HEK293 (cell line): ENCODE results near the gene GTPBP6.

Source experiments
- CTCF ChIA-PET: fragments of 350-600 bp; formaldehyde crosslinking; extraction: SDS; loops from one replicate; lab custom pipeline; 2021; ENCODE audit warnings: antibody characterized with exemption; lab: Yijun Ruan, JAX
- POLR2A ChIA-PET: fragments of 300-600 bp; formaldehyde crosslinking; extraction: SDS; loops from one replicate; lab custom pipeline; 2020; ENCODE audit warnings: antibody characterized with exemption, inconsistent platforms; lab: Yijun Ruan, JAX
- H3K27ac ChIP-seq: fragments of 200-500 bp; sonication (Bioruptor generic); 2 replicates; pipeline ENCODE4 v1.5.1; 2014; ENCODE audit warnings: low read depth, low read length, control low read depth, inconsistent platforms; ENCODE audit errors: extremely low read depth
- H3K36me3 ChIP-seq, 2 experiments: fragments of 200-500 bp in 1 of 2; sonication (Bioruptor generic) in 1 of 2; 1 replicate in 1 of 2; 2 replicates in 1 of 2; pipeline ENCODE4 v1.5.1; 2014 to 2017; ENCODE audit warnings: inconsistent platforms in 2 of 2, low read length in 2 of 2; ENCODE audit not compliant: control insufficient read depth in 2 of 2, insufficient read depth in 1 of 2
- H3K4me1 ChIP-seq: fragments of 200-500 bp; sonication (Bioruptor generic); 2 replicates; pipeline ENCODE4 v1.5.1; 2014; ENCODE audit warnings: mild to moderate bottlenecking, low read length, inconsistent platforms; ENCODE audit not compliant: control insufficient read depth, insufficient read depth
- H3K4me3 ChIP-seq: 2 replicates; pipeline ENCODE4 v1.5.1; 2011; ENCODE audit warnings: low read depth, mild to moderate bottlenecking, control low read depth, low read length, moderate library complexity
- H3K9me3 ChIP-seq: fragments of 200-500 bp; sonication (Bioruptor generic); 2 replicates; pipeline ENCODE4 v1.5.1; 2014; ENCODE audit warnings: low read depth, low read length, inconsistent platforms; ENCODE audit not compliant: control insufficient read depth, insufficient read depth
- GLI2 ChIP-seq: fragments of 450-650 bp; formaldehyde crosslinking; IDR thresholded peaks from 2 replicates; pipeline ENCODE4; 2017; ENCODE audit warnings: missing biosample characterization, missing genetic modification characterization, low read depth, borderline replicate concordance
- GLIS1 ChIP-seq: fragments of 450-650 bp; formaldehyde crosslinking; IDR thresholded peaks from 2 replicates; pipeline ENCODE4 v1.5.1; 2016; ENCODE audit warnings: missing biosample characterization, missing genetic modification characterization
- GLIS2 ChIP-seq: fragments of 450-650 bp; formaldehyde crosslinking; IDR thresholded peaks from 2 replicates; pipeline ENCODE4 v1.5.1; 2016; ENCODE audit warnings: missing biosample characterization, missing genetic modification characterization
- KLF1 ChIP-seq: fragments of 450-650 bp; formaldehyde crosslinking; IDR thresholded peaks from 2 replicates; pipeline ENCODE4 v1.5.1; 2016; ENCODE audit warnings: missing biosample characterization, missing genetic modification characterization
- KLF8 ChIP-seq: fragments of 450-650 bp; formaldehyde crosslinking; IDR thresholded peaks from 2 replicates; pipeline ENCODE4 v1.5.1; 2016; ENCODE audit warnings: missing biosample characterization, missing genetic modification characterization
- MZF1 ChIP-seq: fragments of 450-650 bp; formaldehyde crosslinking; IDR thresholded peaks from 2 replicates; pipeline ENCODE4 v1.5.1; 2017; ENCODE audit warnings: missing biosample characterization, missing genetic modification characterization, borderline replicate concordance
- SP3 ChIP-seq: fragments of 450-650 bp; formaldehyde crosslinking; IDR thresholded peaks from 2 replicates; pipeline ENCODE4 v1.5.1; 2016; ENCODE audit warnings: missing biosample characterization, missing genetic modification characterization
- ZBTB48 ChIP-seq: fragments of 450-650 bp; formaldehyde crosslinking; IDR thresholded peaks from 2 replicates; pipeline ENCODE4 v1.5.1; 2016; ENCODE audit warnings: missing biosample characterization, missing genetic modification characterization
- ZNF138 ChIP-seq: fragments of 450-650 bp; formaldehyde crosslinking; IDR thresholded peaks from 2 replicates; pipeline ENCODE4 v1.5.1; 2016; ENCODE audit warnings: missing biosample characterization, missing genetic modification characterization, borderline replicate concordance
- ZNF169 ChIP-seq: fragments of 450-650 bp; formaldehyde crosslinking; IDR thresholded peaks from 2 replicates; pipeline ENCODE4 v1.5.1; 2016; ENCODE audit warnings: missing biosample characterization, missing genetic modification characterization
- ZNF175 ChIP-seq: fragments of 450-650 bp; formaldehyde crosslinking; IDR thresholded peaks from 2 replicates; pipeline ENCODE4 v1.5.1; 2016; ENCODE audit warnings: missing biosample characterization, missing genetic modification characterization
- ZNF274 ChIP-seq, 2 experiments: fragments of 200-500 bp in 1 of 2; fragments of 450-650 bp in 1 of 2; sonication (Bioruptor generic) in 1 of 2; formaldehyde crosslinking in 1 of 2; IDR thresholded peaks; 2 replicates each; pipeline versions ENCODE4 v1.5.1 to v1.6.1; 2014 to 2016; ENCODE audit warnings: borderline replicate concordance in 1 of 2, inconsistent platforms in 1 of 2, low read length in 1 of 2, missing biosample characterization in 1 of 2, missing genetic modification characterization in 1 of 2
- ZNF600 ChIP-seq: fragments of 450-650 bp; formaldehyde crosslinking; IDR thresholded peaks from 2 replicates; pipeline ENCODE4 v1.5.1; 2016; ENCODE audit warnings: missing biosample characterization, missing genetic modification characterization
- ZNF623 ChIP-seq: fragments of 450-650 bp; formaldehyde crosslinking; IDR thresholded peaks from 2 replicates; pipeline ENCODE4 v1.5.1; 2016; ENCODE audit warnings: missing biosample characterization, missing genetic modification characterization
- ZNF707 ChIP-seq: fragments of 450-650 bp; formaldehyde crosslinking; IDR thresholded peaks from 2 replicates; pipeline ENCODE4 v1.5.1; 2016; ENCODE audit warnings: missing biosample characterization, missing genetic modification characterization
- ZSCAN23 ChIP-seq: fragments of 450-650 bp; formaldehyde crosslinking; IDR thresholded peaks from 2 replicates; pipeline ENCODE4 v1.5.1; 2016; ENCODE audit warnings: missing biosample characterization, missing genetic modification characterization
- TF ChIP-seq, protein P1 (sequence below): fragments of 450-650 bp; formaldehyde crosslinking; IDR thresholded peaks from 2 replicates; pipeline ENCODE4 v1.5.0; 2017; ENCODE audit warnings: missing biosample characterization, missing genetic modification characterization, borderline replicate concordance
- TF ChIP-seq, protein P2 (sequence below): fragments of 450-650 bp; formaldehyde crosslinking; IDR thresholded peaks from 2 replicates; pipeline ENCODE4 v1.5.1; 2016; ENCODE audit warnings: missing biosample characterization, missing genetic modification characterization
- TF ChIP-seq, protein P3 (sequence below): fragments of 450-650 bp; formaldehyde crosslinking; IDR thresholded peaks from 2 replicates; pipeline ENCODE4 v1.5.1; 2016; ENCODE audit warnings: missing biosample characterization, missing genetic modification characterization, borderline replicate concordance
- TF ChIP-seq, protein P4 (sequence below): fragments of 450-650 bp; formaldehyde crosslinking; IDR thresholded peaks from 2 replicates; pipeline ENCODE4 v1.5.1; 2016; ENCODE audit warnings: missing biosample characterization, missing genetic modification characterization

GTPBP6 gene

GRCh38 chrX:319579-320125 lies 1.1 kb upstream of the GTPBP6 start:
- H3K36me3 ChIP-seq = peaks cover 0 to 18% of the 10 kb centered on the region in 2 experiments; a peak in 1 of 3 replicates
- H3K27ac ChIP-seq = peak overlapping the region; percentile 79; the same call in 1 of the 2 replicates
- ChIA-PET POLR2A (no interaction called here), CTCF (no interaction called here)
- TF ChIP-seq ZNF175 (tag by site-specific recombination) (no peak), ZNF274 (IDR thresholded peaks at IDR 0.05; ENCODE audit: low read length) (no peak), ZNF274 (tag by site-specific recombination; IDR thresholded peaks at IDR 0.05; ENCODE audit: borderline replicate concordance) (no peak), ZBTB48 (tag by site-specific recombination) (0 out of 2 replicates have a peak, but pooled peaks have one; percentile 1), GLIS2 (tag by site-specific recombination) (peak; percentile 93), GLIS1 (peak; percentile 98), MZF1 (tag by site-specific recombination) (no peak)
- TF ChIP-seq, protein P1, sequence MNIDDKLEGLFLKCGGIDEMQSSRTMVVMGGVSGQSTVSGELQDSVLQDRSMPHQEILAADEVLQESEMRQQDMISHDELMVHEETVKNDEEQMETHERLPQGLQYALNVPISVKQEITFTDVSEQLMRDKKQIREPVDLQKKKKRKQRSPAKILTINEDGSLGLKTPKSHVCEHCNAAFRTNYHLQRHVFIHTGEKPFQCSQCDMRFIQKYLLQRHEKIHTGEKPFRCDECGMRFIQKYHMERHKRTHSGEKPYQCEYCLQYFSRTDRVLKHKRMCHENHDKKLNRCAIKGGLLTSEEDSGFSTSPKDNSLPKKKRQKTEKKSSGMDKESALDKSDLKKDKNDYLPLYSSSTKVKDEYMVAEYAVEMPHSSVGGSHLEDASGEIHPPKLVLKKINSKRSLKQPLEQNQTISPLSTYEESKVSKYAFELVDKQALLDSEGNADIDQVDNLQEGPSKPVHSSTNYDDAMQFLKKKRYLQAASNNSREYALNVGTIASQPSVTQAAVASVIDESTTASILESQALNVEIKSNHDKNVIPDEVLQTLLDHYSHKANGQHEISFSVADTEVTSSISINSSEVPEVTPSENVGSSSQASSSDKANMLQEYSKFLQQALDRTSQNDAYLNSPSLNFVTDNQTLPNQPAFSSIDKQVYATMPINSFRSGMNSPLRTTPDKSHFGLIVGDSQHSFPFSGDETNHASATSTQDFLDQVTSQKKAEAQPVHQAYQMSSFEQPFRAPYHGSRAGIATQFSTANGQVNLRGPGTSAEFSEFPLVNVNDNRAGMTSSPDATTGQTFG (tag by site-specific recombination) = no peak
- H3K4me3 ChIP-seq = peak overlapping the region; percentile 84
- H3K4me1 ChIP-seq = peaks cover 12% of the 10 kb centered on the region
- H3K9me3 ChIP-seq = no peaks in the 10 kb centered on the region

GRCh38 chrX:318068-318738 lies 393 bp downstream of the GTPBP6 start:
- Histone ChIP-seq H3K4me1 (peaks cover 12% of the 10 kb centered on the region), H3K4me3 (peak overlapping the region; percentile 64), H3K27ac (peak overlapping the region; percentile 92), H3K9me3 (no peaks in the 10 kb centered on the region), H3K36me3 (peaks cover 0 to 29% of the 10 kb centered on the region in 2 experiments; a peak in 1 of 3 replicates)
- ChIA-PET CTCF (no interaction called here), POLR2A (no interaction called here)
- TF ChIP-seq, protein P2, sequence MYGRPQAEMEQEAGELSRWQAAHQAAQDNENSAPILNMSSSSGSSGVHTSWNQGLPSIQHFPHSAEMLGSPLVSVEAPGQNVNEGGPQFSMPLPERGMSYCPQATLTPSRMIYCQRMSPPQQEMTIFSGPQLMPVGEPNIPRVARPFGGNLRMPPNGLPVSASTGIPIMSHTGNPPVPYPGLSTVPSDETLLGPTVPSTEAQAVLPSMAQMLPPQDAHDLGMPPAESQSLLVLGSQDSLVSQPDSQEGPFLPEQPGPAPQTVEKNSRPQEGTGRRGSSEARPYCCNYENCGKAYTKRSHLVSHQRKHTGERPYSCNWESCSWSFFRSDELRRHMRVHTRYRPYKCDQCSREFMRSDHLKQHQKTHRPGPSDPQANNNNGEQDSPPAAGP (tag by site-specific recombination) = peak; percentile 10; the same call in 1 of the 2 replicates
- TF ChIP-seq KLF8 (peak; percentile 91; the same call in 1 of the 2 replicates), ZNF707 (tag by site-specific recombination) (no peak), ZNF600 (tag by site-specific recombination) (no peak), GLI2 (tag by site-specific recombination) (no peak), ZNF169 (no peak), ZNF138 (tag by site-specific recombination) (no peak), SP3 (tag by site-specific recombination) (peak; percentile 94), KLF1 (tag by site-specific recombination) (peak; percentile 84), ZNF623 (tag by site-specific recombination) (no peak), ZSCAN23 (no peak)
- TF ChIP-seq, protein P3, sequence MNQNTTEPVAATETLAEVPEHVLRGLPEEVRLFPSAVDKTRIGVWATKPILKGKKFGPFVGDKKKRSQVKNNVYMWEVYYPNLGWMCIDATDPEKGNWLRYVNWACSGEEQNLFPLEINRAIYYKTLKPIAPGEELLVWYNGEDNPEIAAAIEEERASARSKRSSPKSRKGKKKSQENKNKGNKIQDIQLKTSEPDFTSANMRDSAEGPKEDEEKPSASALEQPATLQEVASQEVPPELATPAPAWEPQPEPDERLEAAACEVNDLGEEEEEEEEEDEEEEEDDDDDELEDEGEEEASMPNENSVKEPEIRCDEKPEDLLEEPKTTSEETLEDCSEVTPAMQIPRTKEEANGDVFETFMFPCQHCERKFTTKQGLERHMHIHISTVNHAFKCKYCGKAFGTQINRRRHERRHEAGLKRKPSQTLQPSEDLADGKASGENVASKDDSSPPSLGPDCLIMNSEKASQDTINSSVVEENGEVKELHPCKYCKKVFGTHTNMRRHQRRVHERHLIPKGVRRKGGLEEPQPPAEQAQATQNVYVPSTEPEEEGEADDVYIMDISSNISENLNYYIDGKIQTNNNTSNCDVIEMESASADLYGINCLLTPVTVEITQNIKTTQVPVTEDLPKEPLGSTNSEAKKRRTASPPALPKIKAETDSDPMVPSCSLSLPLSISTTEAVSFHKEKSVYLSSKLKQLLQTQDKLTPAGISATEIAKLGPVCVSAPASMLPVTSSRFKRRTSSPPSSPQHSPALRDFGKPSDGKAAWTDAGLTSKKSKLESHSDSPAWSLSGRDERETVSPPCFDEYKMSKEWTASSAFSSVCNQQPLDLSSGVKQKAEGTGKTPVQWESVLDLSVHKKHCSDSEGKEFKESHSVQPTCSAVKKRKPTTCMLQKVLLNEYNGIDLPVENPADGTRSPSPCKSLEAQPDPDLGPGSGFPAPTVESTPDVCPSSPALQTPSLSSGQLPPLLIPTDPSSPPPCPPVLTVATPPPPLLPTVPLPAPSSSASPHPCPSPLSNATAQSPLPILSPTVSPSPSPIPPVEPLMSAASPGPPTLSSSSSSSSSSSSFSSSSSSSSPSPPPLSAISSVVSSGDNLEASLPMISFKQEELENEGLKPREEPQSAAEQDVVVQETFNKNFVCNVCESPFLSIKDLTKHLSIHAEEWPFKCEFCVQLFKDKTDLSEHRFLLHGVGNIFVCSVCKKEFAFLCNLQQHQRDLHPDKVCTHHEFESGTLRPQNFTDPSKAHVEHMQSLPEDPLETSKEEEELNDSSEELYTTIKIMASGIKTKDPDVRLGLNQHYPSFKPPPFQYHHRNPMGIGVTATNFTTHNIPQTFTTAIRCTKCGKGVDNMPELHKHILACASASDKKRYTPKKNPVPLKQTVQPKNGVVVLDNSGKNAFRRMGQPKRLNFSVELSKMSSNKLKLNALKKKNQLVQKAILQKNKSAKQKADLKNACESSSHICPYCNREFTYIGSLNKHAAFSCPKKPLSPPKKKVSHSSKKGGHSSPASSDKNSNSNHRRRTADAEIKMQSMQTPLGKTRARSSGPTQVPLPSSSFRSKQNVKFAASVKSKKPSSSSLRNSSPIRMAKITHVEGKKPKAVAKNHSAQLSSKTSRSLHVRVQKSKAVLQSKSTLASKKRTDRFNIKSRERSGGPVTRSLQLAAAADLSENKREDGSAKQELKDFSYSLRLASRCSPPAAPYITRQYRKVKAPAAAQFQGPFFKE = no peak
- TF ChIP-seq, protein P4, sequence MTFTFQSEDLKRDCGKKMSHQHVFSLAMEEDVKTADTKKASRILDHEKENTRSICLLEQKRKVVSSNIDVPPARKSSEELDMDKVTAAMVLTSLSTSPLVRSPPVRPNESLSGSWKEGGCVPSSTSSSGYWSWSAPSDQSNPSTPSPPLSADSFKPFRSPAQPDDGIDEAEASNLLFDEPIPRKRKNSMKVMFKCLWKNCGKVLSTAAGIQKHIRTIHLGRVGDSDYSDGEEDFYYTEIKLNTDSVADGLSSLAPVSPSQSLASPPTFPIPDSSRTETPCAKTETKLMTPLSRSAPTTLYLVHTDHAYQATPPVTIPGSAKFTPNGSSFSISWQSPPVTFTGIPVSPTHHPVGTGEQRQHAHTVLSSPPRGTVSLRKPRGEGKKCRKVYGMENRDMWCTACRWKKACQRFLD (tag by site-specific recombination) = no peak
